ENCODE results near the gene TBC1D20. TPM values are rescaled to one million over a fixed set of nuclear protein-coding genes. Genes with fewer than 3 reads are reported as not detected.

The TBC1D20 gene
- total and polyA plus RNA-seq, 2 of the 4 experiments (the other 2 are of a cell fraction), result 39.1 to 42.8 TPM

GRCh38 chr20:467755-468154, 5.4 kb upstream of the TBC1D20 start:
- Histone ChIP-seq H3K4me1 (ENCODE audit: control insufficient read depth, insufficient read depth, low read length) (peaks cover 1% of the 10 kb centered on the region), H3K23ac (ENCODE audit: low read depth, low read length) (no peak overlapping the region), H2BK120ac (ENCODE audit: low read depth, low read length) (no peak overlapping the region), H2BK15ac (ENCODE audit: low read depth, low read length) (no peak overlapping the region), H2AK9ac (replicated peaks; ENCODE audit: low read depth, low read length, poor library complexity) (no peak overlapping the region), H3K36me3 (ENCODE audit: control insufficient read depth, insufficient read depth, low read length) (no peaks in the 10 kb centered on the region), H3K14ac (replicated peaks; ENCODE audit: low read depth, low read length) (no peak overlapping the region), H3K56ac (ENCODE audit: extremely low read depth, insufficient read depth, low read length) (no peak overlapping the region), H4K8ac (ENCODE audit: low read depth in 2 of 2, low read length in 2 of 2) (no peak overlapping the region), H3K9me1 (ENCODE audit: insufficient read depth, low read length) (peaks cover 4% of the 10 kb centered on the region), H3K27me3 (ENCODE audit: control insufficient read depth, insufficient read depth, low read length) (peaks cover 6% of the 10 kb centered on the region), H3K18ac (ENCODE audit: low read depth, low read length) (no peak overlapping the region), H3K9ac (ENCODE audit: low read depth, low read length) (no peak overlapping the region), H2AK5ac (ENCODE audit: low read depth, low read length) (no peak overlapping the region), H2BK5ac (ENCODE audit: low read depth, low read length, poor library complexity, severe bottlenecking) (no peak overlapping the region), H4K91ac (ENCODE audit: insufficient read depth, low read depth, low read length) (no peak overlapping the region), H4K20me1 (ENCODE audit: insufficient read depth, low read length) (no peaks in the 10 kb centered on the region), H3K4me2 (ENCODE audit: low read depth, low read length) (no peak overlapping the region), H4K5ac (ENCODE audit: low read depth, low read length) (no peak overlapping the region), H3K27ac (ENCODE audit: insufficient read depth, low read length) (no peak overlapping the region), H3K4me3 (ENCODE audit: insufficient read depth, low read depth, low read length) (no peak overlapping the region), H2AFZ (replicated peaks; ENCODE audit: low read length, poor library complexity) (no peak overlapping the region), H2BK20ac (ENCODE audit: low read depth, low read length) (no peak overlapping the region), H3K9me3 (ENCODE audit: control insufficient read depth, insufficient read depth, low read length) (peaks cover 2% of the 10 kb centered on the region; the same call in 1 of the 2 replicates), H3K4ac (ENCODE audit: low read depth, low read length) (no peak overlapping the region), H3K79me1 (ENCODE audit: low read depth in 1 of 2, low read length in 2 of 2) (peaks cover 0 to 4% of the 10 kb centered on the region in 2 experiments; a peak in 1 of 4 replicates)
- ATAC-seq (ENCODE audit: low read depth) (no peak), DNase-seq (no peak)
- TF ChIP-seq NFE2L2 (IDR thresholded peaks at IDR 0.05; ENCODE audit: low read depth, low read length), result no peak
- no peak for TF ChIP-seq MAZ (IDR thresholded peaks at IDR 0.05; ENCODE audit: borderline replicate concordance, low read depth, low read length)
- no peak for TF ChIP-seq CEBPB (IDR thresholded peaks at IDR 0.05; ENCODE audit: low read depth, low read length)
- TF ChIP-seq CTCF (conservative IDR thresholded peaks at IDR 0.05; ENCODE audit: low read depth, low read length), result no peak
- no peak for TF ChIP-seq POLR2A (IDR thresholded peaks at IDR 0.05; ENCODE audit: low read depth, low read length)
- no peak for TF ChIP-seq ELK1 (IDR thresholded peaks at IDR 0.05; ENCODE audit: borderline replicate concordance, low read depth, low read length)
- TF ChIP-seq SMC3 (IDR thresholded peaks at IDR 0.05; ENCODE audit: low read depth, low read length), result no peak
- TF ChIP-seq MXI1 (IDR thresholded peaks at IDR 0.05; ENCODE audit: borderline replicate concordance, low read depth, low read length), result no peak
- no peak for TF ChIP-seq RCOR1 (IDR thresholded peaks at IDR 0.05; ENCODE audit: insufficient replicate concordance, low read length)
- no peak for TF ChIP-seq BHLHE40 (IDR thresholded peaks at IDR 0.05; ENCODE audit: low read depth, low read length)
- BruUV-seq (replicated peaks), result no TSS peak
- 78% methylated on average over 3 of the region's 7 CpGs; no CpG with 5 or more reads in 1 of the 2 experiments for WGBS, 2 experiments (ENCODE audit: extremely low coverage in 2 of 2, insufficient read length in 1 of 2)
- CTCF ChIA-PET, result no interaction called here
- intact Hi-C loops (cut with micrococcal nuclease), result no loop called here
- dilution Hi-C loops (cut with HindIII; ENCODE audit: low sequenced_read_pairs, unreplicated experiment), result no loop called here
- POLR2A ChIA-PET (ENCODE audit: unreplicated experiment), result no interaction called here
- in situ Hi-C loops (cut with MboI; ENCODE audit: low sequenced_read_pairs), result no loop called here

All from IMR-90 (cell line).